Esophagus muscularis mucosa (tissue), 4 donors: ENCODE data around the gene ARR3. TPM values are rescaled to one million over a fixed set of nuclear protein-coding genes. Genes with fewer than 3 reads are reported as not detected.
"Not testable (repeated sequence)": the region's sequence is repeated elsewhere in the genome, so short reads cannot be mapped to it uniquely, and the experiment has no call there.

Experiments
- DNase-seq: peaks from one replicate; pipeline ENCODE4 v3.0.0-alpha.2; 2017; ENCODE audit errors: extremely low spot score
- H3K27ac ChIP-seq, 4 donors: fragments of 200-600 bp; sonication (generic); replicated peaks in 1 of 4; 1 replicate in 3 of 4; 2 replicates in 1 of 4; pipeline ENCODE4 v1.5.1; 2016 to 2019; ENCODE audit warnings: mild to moderate bottlenecking in 1 of 4
- H3K27me3 ChIP-seq, 4 donors: fragments of 200-600 bp; sonication (generic); one replicate each; pipeline versions ENCODE4 v1.5.1 to v1.6.0; 2016 to 2019
- H3K36me3 ChIP-seq, 4 donors: fragments of 200-600 bp; sonication (generic); one replicate each; pipeline ENCODE4 v1.5.1; 2016 to 2019
- H3K4me1 ChIP-seq, 4 donors: fragments of 200-600 bp; sonication (generic); one replicate each; pipeline ENCODE4 v1.5.1; 2016 to 2019
- H3K4me3 ChIP-seq, 4 donors: fragments of 200-600 bp; sonication (generic); 1 replicate in 2 of 4; 2 replicates in 2 of 4; pipeline ENCODE4 v1.5.1; 2016 to 2019; ENCODE audit warnings: mild to moderate bottlenecking in 4 of 4, moderate library complexity in 1 of 4
- H3K9me3 ChIP-seq, 4 donors: fragments of 200-600 bp; sonication (generic); 1 replicate in 3 of 4; 2 replicates in 1 of 4; pipeline ENCODE4 v1.5.1; 2016 to 2019
- EP300 ChIP-seq: sonication (generic); formaldehyde crosslinking; IDR thresholded peaks from one replicate; pipeline ENCODE4 v1.6.1; 2017; ENCODE audit warnings: antibody characterized with exemption
- POLR2A ChIP-seq: fragments of 450-650 bp; IDR thresholded peaks from one replicate; pipeline ENCODE4 v1.6.1; 2017; ENCODE audit warnings: antibody characterized with exemption, moderate library complexity, mild to moderate bottlenecking, low read depth
- POLR2AphosphoS5 ChIP-seq, 2 donors: sonication (generic); formaldehyde crosslinking; IDR thresholded peaks; one replicate each; pipeline ENCODE4 v1.6.1; 2017; ENCODE audit warnings: antibody characterized with exemption in 2 of 2
- WGBS: methylation state at CpG from one replicate; pipeline ENCODE4 v1.1.5; 2018; 5-methylcytosine and 5-hydroxymethylcytosine counted together
- intact Hi-C: fragments of 100-400 bp; cut with DNase I; formaldehyde crosslinking; loops from one replicate; pipeline ENCODE4 v1.15.1; 2023
- total RNA-seq, 4 donors: library from RNA; depleted of rRNA; stranded (reverse); fragments of >200 nt; gene quantifications; one replicate each; pipeline versions ENCODE4 v1.1.0 to v1.2.1, GENCODE V29; 2016
- TF ChIP-seq, protein P1 (sequence below), 3 experiments: fragments of 200-600 bp in 2 of 3; fragments of 450-650 bp in 1 of 3; sonication (generic) in 2 of 3; IDR thresholded peaks; one replicate each; pipeline ENCODE4 v1.5.1; 2017 to 2019; ENCODE audit warnings: antibody characterized with exemption in 3 of 3, mild to moderate bottlenecking in 2 of 3, moderate library complexity in 1 of 3

Gene ARR3
- total RNA-seq, 4 donors from 2014 or later: not detected

DNA sequence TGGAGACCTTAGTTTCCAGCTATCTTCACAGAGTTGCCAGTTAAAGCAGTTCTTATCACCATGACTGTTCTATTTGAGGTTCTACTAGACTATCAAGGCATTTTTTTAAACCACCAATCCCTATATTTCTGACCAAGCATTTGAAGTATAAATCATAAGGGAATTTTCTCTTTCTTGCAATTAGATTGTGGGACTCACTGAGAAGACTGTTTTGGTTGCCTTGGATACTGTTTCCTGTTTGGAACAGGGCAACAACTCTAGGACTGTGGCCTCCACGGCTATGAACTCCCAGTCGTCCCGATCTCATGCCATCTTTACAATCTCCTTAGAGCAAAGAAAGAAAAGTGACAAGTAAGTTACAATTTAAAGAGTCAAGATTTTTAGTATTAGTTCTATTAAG lies 33.6 kb downstream of the ARR3 start:
- no peaks in the 10 kb centered on the region for H3K9me3 ChIP-seq
- WGBS: 41% methylated on average over 3 of the region's 3 CpGs
- H3K27ac ChIP-seq: no peak overlapping the region
- TF ChIP-seq, protein P1, sequence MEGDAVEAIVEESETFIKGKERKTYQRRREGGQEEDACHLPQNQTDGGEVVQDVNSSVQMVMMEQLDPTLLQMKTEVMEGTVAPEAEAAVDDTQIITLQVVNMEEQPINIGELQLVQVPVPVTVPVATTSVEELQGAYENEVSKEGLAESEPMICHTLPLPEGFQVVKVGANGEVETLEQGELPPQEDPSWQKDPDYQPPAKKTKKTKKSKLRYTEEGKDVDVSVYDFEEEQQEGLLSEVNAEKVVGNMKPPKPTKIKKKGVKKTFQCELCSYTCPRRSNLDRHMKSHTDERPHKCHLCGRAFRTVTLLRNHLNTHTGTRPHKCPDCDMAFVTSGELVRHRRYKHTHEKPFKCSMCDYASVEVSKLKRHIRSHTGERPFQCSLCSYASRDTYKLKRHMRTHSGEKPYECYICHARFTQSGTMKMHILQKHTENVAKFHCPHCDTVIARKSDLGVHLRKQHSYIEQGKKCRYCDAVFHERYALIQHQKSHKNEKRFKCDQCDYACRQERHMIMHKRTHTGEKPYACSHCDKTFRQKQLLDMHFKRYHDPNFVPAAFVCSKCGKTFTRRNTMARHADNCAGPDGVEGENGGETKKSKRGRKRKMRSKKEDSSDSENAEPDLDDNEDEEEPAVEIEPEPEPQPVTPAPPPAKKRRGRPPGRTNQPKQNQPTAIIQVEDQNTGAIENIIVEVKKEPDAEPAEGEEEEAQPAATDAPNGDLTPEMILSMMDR (IDR thresholded peaks at IDR 0.05): no peak
- TF ChIP-seq POLR2A (no peak), EP300 (no peak)
- intact Hi-C loops: no loop called here
- H3K4me3 ChIP-seq: no peak overlapping the region
- H3K4me1 ChIP-seq: no peaks in the 10 kb centered on the region
- H3K27me3 ChIP-seq: no peaks in the 10 kb centered on the region
- H3K36me3 ChIP-seq: no peaks in the 10 kb centered on the region
- DNase-seq: no peak

- Histone ChIP-seq H3K4me1 (no peaks in the 10 kb centered on the region), H3K36me3 (no peaks in the 10 kb centered on the region), H3K27ac (no peak overlapping the region), H3K9me3 (peaks cover 0 to 3% (median 0%) of the 10 kb centered on the region in 4 donors), H3K27me3 (no peaks in the 10 kb centered on the region), H3K4me3 (no peak overlapping the region)
- TF ChIP-seq EP300 (no peak), POLR2AphosphoS5 (IDR thresholded peaks at IDR 0.05) (no peak), POLR2A (no peak)
- TF ChIP-seq, protein P1 (IDR thresholded peaks at IDR 0.05): no peak
- no peak for DNase-seq
- 83% methylated on average over 1 of the region's 1 CpG for WGBS
- intact Hi-C loops: no loop called here
These were observed 45.4 kb downstream of the ARR3 start for GRCh38 chrX:70313503-70313902.

- no peaks in the 10 kb centered on the region for H3K27me3 ChIP-seq
- no peaks in the 10 kb centered on the region for H3K36me3 ChIP-seq
- WGBS: 84% methylated on average over 4 of the region's 4 CpGs
- H3K9me3 ChIP-seq: no peaks in the 10 kb centered on the region
- TF ChIP-seq EP300 (no peak), POLR2A (no peak), POLR2AphosphoS5 (IDR thresholded peaks at IDR 0.05) (no peak)
- TF ChIP-seq, protein P1 (IDR thresholded peaks at IDR 0.05): no peak
- DNase-seq: no peak
- no peak overlapping the region for H3K27ac ChIP-seq
- H3K4me3 ChIP-seq: no peak overlapping the region
- no peaks in the 10 kb centered on the region for H3K4me1 ChIP-seq
- intact Hi-C loops: no loop called here
These were observed 54.6 kb downstream of the ARR3 start for GRCh38 chrX:70322784-70323183.

DNA sequence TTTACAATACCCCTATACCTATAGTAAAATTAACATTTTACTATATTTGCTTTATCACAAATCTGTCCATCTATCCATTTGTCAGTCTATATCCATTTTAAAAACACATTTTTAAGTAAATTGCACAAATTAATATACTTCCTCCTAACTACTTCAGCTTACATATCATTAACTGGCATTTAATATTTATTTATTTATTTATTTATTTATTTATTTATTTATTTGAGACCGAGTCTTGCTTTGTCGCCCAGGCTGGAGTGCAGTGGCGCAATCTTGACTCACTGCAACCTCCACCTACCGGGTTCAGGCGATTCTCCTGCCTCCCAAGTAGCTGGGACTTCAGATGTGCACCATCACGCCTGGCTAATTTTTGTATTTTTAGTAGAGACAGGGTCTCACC lies 55.5 kb downstream of the ARR3 start:
- H3K9me3 ChIP-seq, H3K36me3 ChIP-seq, H3K27ac ChIP-seq, H3K4me3 ChIP-seq, DNase-seq, H3K4me1 ChIP-seq, intact Hi-C loops, H3K27me3 ChIP-seq: not testable (repeated sequence)
- WGBS: 91% methylated on average over 6 of the region's 6 CpGs

GRCh38 chrX:70324326-70324725 lies 56.2 kb downstream of the ARR3 start:
- DNase-seq: no peak
- WGBS: 85% methylated on average over 2 of the region's 2 CpGs
- Histone ChIP-seq H3K9me3 (no peaks in the 10 kb centered on the region), H3K36me3 (no peaks in the 10 kb centered on the region), H3K4me3 (no peak overlapping the region), H3K4me1 (no peaks in the 10 kb centered on the region), H3K27me3 (no peaks in the 10 kb centered on the region), H3K27ac (no peak overlapping the region)
- TF ChIP-seq EP300: no peak
- TF ChIP-seq POLR2A: no peak
- TF ChIP-seq POLR2AphosphoS5 (IDR thresholded peaks at IDR 0.05): no peak
- TF ChIP-seq, protein P1 (IDR thresholded peaks at IDR 0.05): no peak
- intact Hi-C loops: no loop called here
